Activated CD4-positive, alpha-beta T cell treated with anti-CD3 and anti-CD28 coated beads, Interleukin-2, amount 10 ng/mL, durations not matched to agents 7 days and 5 days (primary cell): ENCODE measurements around the gene SULT1A2. TPM values are rescaled to one million over a fixed set of nuclear protein-coding genes. Genes with fewer than 3 reads are reported as not detected.
"Not testable (repeated sequence)": the region's sequence is repeated elsewhere in the genome, so short reads cannot be mapped to it uniquely, and the experiment has no call there.

Source experiments
- CTCF ChIA-PET: fragments of 350-600 bp; sonication (Branson Sonifier 250); formaldehyde crosslinking; loops from one replicate; lab custom pipeline; 2021; ENCODE audit warnings: antibody characterized with exemption; lab: Charles Lee
- POLR2A ChIA-PET: fragments of 350-600 bp; sonication (Branson Sonifier 250); formaldehyde crosslinking; loops from one replicate; lab custom pipeline; 2021; ENCODE audit warnings: antibody characterized with exemption; lab: Charles Lee
- DNase-seq: peaks from one replicate; pipeline ENCODE4 v3.0.0-alpha.2; 2020
- H3K27ac Mint-ChIP-seq: one replicate; pipeline ENCODE4 v1.8.0; 2021; ENCODE audit warnings: mild to moderate bottlenecking, moderate library complexity, mixed read lengths
- H3K27me3 Mint-ChIP-seq: one replicate; pipeline ENCODE4 v1.8.0; 2021; ENCODE audit warnings: mixed read lengths
- H3K36me3 Mint-ChIP-seq: one replicate; pipeline ENCODE4 v1.8.0; 2021; ENCODE audit warnings: low read depth, mixed read lengths
- H3K4me1 Mint-ChIP-seq: one replicate; pipeline ENCODE4 v1.8.0; 2021; ENCODE audit warnings: mixed read lengths
- H3K4me3 Mint-ChIP-seq: one replicate; pipeline ENCODE4 v1.8.0; 2021; ENCODE audit warnings: mild to moderate bottlenecking, moderate library complexity, mixed read lengths
- H3K9me3 Mint-ChIP-seq: one replicate; pipeline ENCODE4 v1.8.0; 2021; ENCODE audit warnings: mixed read lengths
- total RNA-seq, 2 experiments: library from RNA; stranded (reverse); gene quantifications; one replicate each; pipeline ENCODE4 v1.2.3, GENCODE V29; 2021

Gene SULT1A2
- total RNA-seq, 2 experiments from 2014 or later = 0.27 to 0.50 TPM

DNA sequence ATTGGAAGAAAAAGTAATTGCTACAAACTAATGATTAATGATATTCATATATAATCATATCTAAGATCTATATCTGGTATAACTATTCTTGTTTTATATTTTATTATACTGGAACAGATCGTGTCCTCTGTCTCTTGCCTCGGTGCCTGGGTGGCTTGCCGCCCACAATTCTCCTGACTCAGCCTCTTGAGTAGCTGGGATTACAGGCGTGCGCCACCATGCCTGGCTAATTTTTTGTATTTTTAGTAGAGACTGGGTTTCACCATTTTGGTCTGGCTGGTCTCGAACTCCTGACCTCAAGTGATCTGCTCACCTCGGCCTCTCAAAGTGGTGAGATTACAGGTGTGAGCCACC lies 19.4 kb upstream of the SULT1A2 start:
- H3K4me1 Mint-ChIP-seq, H3K27me3 Mint-ChIP-seq, H3K9me3 Mint-ChIP-seq, H3K4me3 Mint-ChIP-seq, H3K27ac Mint-ChIP-seq, H3K36me3 Mint-ChIP-seq, DNase-seq, POLR2A ChIA-PET: not testable (repeated sequence)
- CTCF ChIA-PET = interaction anchor here (0.6 kb wide), 1 partner anchor 9 kb away, joined by 4 read pairs; no protein-coding TSS in a partner anchor

GRCh38 chr16:28615486-28616223 lies 18.8 kb upstream of the SULT1A2 start:
- not testable (repeated sequence) for H3K27me3 Mint-ChIP-seq, H3K27ac Mint-ChIP-seq, H3K4me3 Mint-ChIP-seq

GRCh38 chr16:28614561-28614960 lies 17.7 kb upstream of the SULT1A2 start:
- H3K27ac Mint-ChIP-seq, POLR2A ChIA-PET, CTCF ChIA-PET, H3K9me3 Mint-ChIP-seq, DNase-seq, H3K36me3 Mint-ChIP-seq, H3K27me3 Mint-ChIP-seq, H3K4me3 Mint-ChIP-seq: not testable (repeated sequence)
- peaks cover 17% of the 10 kb centered on the region for H3K4me1 Mint-ChIP-seq

More at GRCh38 chr16:28615486-28616223, 18.8 kb upstream of the SULT1A2 start:
- H3K9me3 Mint-ChIP-seq, POLR2A ChIA-PET, H3K4me1 Mint-ChIP-seq, H3K36me3 Mint-ChIP-seq: not testable (repeated sequence)
- peak; percentile 38 for DNase-seq
- CTCF ChIA-PET = interaction anchor here (0.6 kb wide), 1 partner anchor 10 kb away, joined by 4 read pairs; no protein-coding TSS in a partner anchor

GRCh38 chr16:28613912-28614311 lies 17.1 kb upstream of the SULT1A2 start:
- H3K4me3 Mint-ChIP-seq, H3K9me3 Mint-ChIP-seq, H3K27ac Mint-ChIP-seq, DNase-seq, H3K27me3 Mint-ChIP-seq, POLR2A ChIA-PET, H3K36me3 Mint-ChIP-seq, CTCF ChIA-PET: not testable (repeated sequence)
- peaks cover 22% of the 10 kb centered on the region for H3K4me1 Mint-ChIP-seq

DNA sequence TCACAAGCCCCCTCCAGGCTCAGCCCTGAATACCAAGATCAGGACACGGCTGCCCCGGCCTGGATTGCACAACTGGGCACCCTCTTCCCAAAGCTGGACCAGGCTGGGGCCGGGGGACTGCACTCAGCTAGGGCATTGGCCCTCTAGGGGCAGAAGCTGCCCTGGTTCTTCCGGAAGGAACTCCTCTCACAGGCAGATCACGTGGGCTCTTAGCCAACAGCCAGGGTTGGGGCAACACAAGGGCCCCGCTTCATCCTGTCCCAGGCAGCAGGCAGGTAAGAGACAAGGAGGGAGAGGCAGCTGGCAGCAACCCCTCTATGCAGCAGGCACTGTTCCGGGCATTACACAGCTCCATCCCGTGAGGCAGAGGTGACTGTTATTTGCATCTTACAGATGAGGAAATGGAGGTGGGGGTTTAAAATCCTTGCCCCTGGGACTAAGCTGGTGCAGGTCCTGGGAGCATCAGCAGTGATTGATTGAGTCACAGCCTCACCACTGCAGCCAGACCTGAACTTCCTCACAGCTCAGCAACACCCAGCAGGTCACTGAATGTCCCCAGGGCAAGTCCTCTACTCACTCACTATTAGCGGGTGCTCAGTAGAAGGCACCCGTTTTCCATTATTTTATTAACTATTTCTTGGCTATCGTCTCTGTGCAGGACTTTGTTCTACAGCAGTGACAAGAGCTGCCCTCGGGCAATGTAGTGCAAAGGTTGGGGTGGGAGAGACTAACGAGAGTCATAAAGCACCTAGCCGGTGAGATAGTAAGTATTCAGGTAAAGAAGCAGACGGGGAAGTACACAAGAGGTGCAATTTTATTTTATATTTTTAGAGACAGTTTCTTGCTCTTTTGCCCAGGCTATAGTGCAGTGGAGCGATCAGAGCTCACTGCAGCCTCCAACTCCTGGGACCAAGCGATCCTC lies 15.8 kb upstream of the SULT1A2 start:
- POLR2A ChIA-PET, DNase-seq, H3K36me3 Mint-ChIP-seq, H3K27me3 Mint-ChIP-seq, H3K9me3 Mint-ChIP-seq, H3K27ac Mint-ChIP-seq, H3K4me3 Mint-ChIP-seq, CTCF ChIA-PET: not testable (repeated sequence)
- peaks cover 22% of the 10 kb centered on the region for H3K4me1 Mint-ChIP-seq

GRCh38 chr16:28610595-28611191 lies 13.8 kb upstream of the SULT1A2 start:
- no peaks in the 10 kb centered on the region for H3K27me3 Mint-ChIP-seq
- H3K4me3 Mint-ChIP-seq = no peak overlapping the region
- H3K27ac Mint-ChIP-seq = peak overlapping the region; percentile 62
- no peaks in the 10 kb centered on the region for H3K9me3 Mint-ChIP-seq
- H3K36me3 Mint-ChIP-seq = no peaks in the 10 kb centered on the region
- CTCF ChIA-PET = interaction anchor here (1.2 to 1.6 kb wide), 4 partner anchors 10 to 333 kb away, joined by 3 to 8 read pairs (median 4); no protein-coding TSS in a partner anchor
- no peak for DNase-seq
- H3K4me1 Mint-ChIP-seq = peaks cover 20% of the 10 kb centered on the region
- POLR2A ChIA-PET = no interaction called here

DNA sequence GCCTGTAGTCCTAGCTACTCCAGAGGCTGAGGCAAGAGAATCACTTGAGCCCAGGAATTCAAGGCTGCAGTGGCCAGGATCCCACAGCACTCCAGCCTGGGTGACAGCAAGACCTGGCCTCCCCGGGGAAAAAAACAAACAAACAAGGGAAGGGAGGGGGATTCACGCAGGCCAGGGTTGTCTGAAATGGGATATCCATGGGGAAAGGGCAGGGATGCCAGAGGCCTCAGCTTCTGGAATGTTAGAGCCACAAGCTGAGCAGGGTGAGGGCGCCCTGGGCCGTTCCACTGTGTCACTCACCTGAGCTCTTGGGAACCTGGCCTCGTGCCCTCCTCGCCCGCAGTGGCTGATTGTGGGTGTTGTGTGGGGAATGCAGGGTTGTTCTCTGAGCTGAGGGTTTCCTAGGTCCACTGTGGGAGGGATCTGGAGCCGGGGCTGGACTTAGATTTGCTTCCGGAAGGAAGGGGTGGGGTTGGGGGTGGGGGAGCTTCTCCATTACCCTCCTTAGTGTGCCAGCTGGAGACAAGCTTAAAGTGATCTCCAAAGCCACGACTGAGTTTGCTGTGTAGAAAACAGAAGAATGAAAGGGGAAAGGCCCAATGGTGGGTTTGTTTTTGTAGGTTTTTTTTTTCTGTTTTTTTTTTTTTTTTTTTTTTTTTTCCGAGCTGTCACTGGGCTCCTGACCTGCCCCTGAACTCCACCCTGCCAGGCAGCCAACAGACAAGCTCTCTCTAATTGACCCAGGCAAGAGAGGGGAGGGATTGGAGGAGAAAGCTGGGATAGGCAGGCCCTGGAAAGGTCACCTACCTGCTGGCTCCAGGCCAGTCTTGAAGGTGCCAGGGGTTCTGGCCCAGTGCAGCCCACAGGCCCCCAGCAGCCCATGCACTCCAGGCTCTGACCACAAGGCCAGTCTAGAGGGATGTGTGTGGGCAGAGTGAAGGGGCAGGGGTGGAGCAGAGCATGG lies 13.1 kb upstream of the SULT1A2 start, which contains the start of gene SULT1A1:
Gene SULT1A1 (minus strand): TSS at position 414 of the 964 bp plus-strand sequence. CDS start 1,189 bp downstream, outside the sequence.
- no peaks in the 10 kb centered on the region for H3K36me3 Mint-ChIP-seq
- peaks cover 20% of the 10 kb centered on the region for H3K4me1 Mint-ChIP-seq
- H3K4me3 Mint-ChIP-seq = no peak within 1 kb of the TSS
- no peaks in the 10 kb centered on the region for H3K9me3 Mint-ChIP-seq
- POLR2A ChIA-PET = no interaction called here
- DNase-seq = no peak
- H3K27me3 Mint-ChIP-seq = no peaks in the 10 kb centered on the region
- CTCF ChIA-PET = interaction anchor here (0.7 to 1.6 kb wide), 6 partner anchors 12 to 332 kb away, joined by 3 to 8 read pairs (median 4); no protein-coding TSS in a partner anchor
- peak within 1 kb of the TSS; percentile 77 for H3K27ac Mint-ChIP-seq

- H3K9me3 Mint-ChIP-seq, H3K27me3 Mint-ChIP-seq, DNase-seq, POLR2A ChIA-PET, H3K4me3 Mint-ChIP-seq, H3K36me3 Mint-ChIP-seq: not testable (repeated sequence)
- peaks cover 20% of the 10 kb centered on the region for H3K4me1 Mint-ChIP-seq
- CTCF ChIA-PET = interaction anchor here (0.9 to 1.5 kb wide), 4 partner anchors 11 to 332 kb away, joined by 3 to 8 read pairs (median 3); no protein-coding TSS in a partner anchor
- H3K27ac Mint-ChIP-seq = peak overlapping the region; percentile 77
Observed at GRCh38 chr16:28608867-28609596, 12.2 kb upstream of the SULT1A2 start.

GRCh38 chr16:28608496-28608808 lies 11.6 kb upstream of the SULT1A2 start:
- H3K27ac Mint-ChIP-seq, DNase-seq, POLR2A ChIA-PET, H3K4me3 Mint-ChIP-seq, H3K27me3 Mint-ChIP-seq, H3K36me3 Mint-ChIP-seq, CTCF ChIA-PET, H3K9me3 Mint-ChIP-seq: not testable (repeated sequence)
- peaks cover 20% of the 10 kb centered on the region for H3K4me1 Mint-ChIP-seq

DNA sequence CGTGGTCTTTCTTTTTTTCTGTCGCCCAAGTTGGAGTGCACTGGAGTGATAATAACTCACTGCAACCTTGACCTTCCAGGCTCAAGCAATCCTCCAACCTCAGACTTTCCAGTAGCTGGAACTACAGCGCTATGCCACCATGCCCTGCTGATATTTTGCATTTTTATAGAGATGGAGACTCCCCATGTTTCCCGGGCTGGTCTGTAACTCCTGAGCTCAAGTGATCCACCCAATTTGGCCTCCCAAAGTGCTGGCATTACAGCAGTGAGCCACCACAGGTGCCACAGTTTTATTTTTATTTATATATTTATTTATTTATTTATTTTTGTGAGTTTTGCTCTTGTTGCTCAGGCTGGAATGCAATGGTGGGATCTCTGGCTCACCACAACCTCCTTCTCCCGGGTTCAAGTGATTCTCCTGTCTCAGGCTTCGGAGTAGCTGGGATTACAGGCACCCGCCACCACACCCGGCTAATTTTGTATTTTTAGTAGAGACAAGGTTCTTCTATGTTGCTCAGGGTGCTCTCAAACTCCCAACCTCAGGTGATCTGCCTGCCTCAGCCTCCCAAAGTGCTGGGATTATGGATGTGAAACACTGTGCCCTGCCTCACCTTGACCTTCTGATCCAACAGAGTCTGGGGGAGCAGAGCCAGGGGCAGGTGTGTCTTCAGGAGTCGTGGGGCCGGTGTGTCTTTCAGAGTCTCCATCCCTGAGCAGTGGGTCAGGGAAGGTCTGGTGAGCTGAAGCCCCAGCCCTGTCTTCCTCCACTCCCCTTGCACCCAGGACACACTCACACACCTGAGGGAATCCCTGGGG lies 11.0 kb upstream of the SULT1A2 start:
- POLR2A ChIA-PET, H3K27ac Mint-ChIP-seq, H3K4me3 Mint-ChIP-seq, H3K36me3 Mint-ChIP-seq, H3K27me3 Mint-ChIP-seq, H3K9me3 Mint-ChIP-seq, DNase-seq: not testable (repeated sequence)
- peaks cover 20% of the 10 kb centered on the region for H3K4me1 Mint-ChIP-seq
- CTCF ChIA-PET = interaction anchor here (1.0 kb wide), 1 partner anchor 11 kb away, joined by 3 read pairs; the partner anchor contains the start of gene SULT1A2
